BJ (cell line): ENCODE results near the gene SFT2D1. TPM values are rescaled to one million over a fixed set of nuclear protein-coding genes. Genes with fewer than 3 reads are reported as not detected.
"Not testable (repeated sequence)": the region's sequence is repeated elsewhere in the genome, so short reads cannot be mapped to it uniquely, and the experiment has no call there.

Experiments used
- CTCF ChIA-PET: fragments of 350-600 bp; formaldehyde crosslinking; extraction: SDS; loops from one replicate; lab custom pipeline; 2021; ENCODE audit warnings: antibody characterized with exemption, inconsistent platforms; lab: Yijun Ruan, JAX
- POLR2A ChIA-PET: fragments of 300-600 bp; sonication (Branson Sonifier 250); formaldehyde crosslinking; extraction: SDS; loops from one replicate; lab custom pipeline; 2021; ENCODE audit warnings: antibody characterized with exemption; lab: Charles Lee
- DNase-seq: peaks from one replicate; pipeline ENCODE4 v3.0.0-alpha.2; 2011; ENCODE audit warnings: low read depth
- H3K27me3 ChIP-seq: 2 replicates; pipeline ENCODE4 v1.6.0; 2011; ENCODE audit warnings: low read length; ENCODE audit not compliant: control insufficient read depth, insufficient read depth
- H3K36me3 ChIP-seq: 2 replicates; pipeline ENCODE4 v1.5.1; 2011; ENCODE audit warnings: low read length; ENCODE audit not compliant: control insufficient read depth, insufficient read depth
- H3K4me3 ChIP-seq: 2 replicates; pipeline ENCODE4 v1.5.1; 2011; ENCODE audit warnings: low read depth, mild to moderate bottlenecking, control low read depth, low read length
- polyA plus RNA-seq: library from polyadenylated mRNA; depleted of rRNA; stranded (reverse); fragments of >200 nt; gene quantifications from 2 replicates; pipeline ENCODE4 v1.2.3, GENCODE V29; 2011
- TF ChIP-seq, protein P1 (sequence below): IDR thresholded peaks from 2 replicates; pipeline ENCODE4 v1.5.1; 2011; ENCODE audit warnings: low read depth, mild to moderate bottlenecking, control low read depth, inconsistent platforms, low read length, moderate library complexity; ENCODE audit not compliant: insufficient read depth

SFT2D1 gene
- polyA plus RNA-seq, 1 experiment: 24.9 TPM

- TF ChIP-seq, protein P1, sequence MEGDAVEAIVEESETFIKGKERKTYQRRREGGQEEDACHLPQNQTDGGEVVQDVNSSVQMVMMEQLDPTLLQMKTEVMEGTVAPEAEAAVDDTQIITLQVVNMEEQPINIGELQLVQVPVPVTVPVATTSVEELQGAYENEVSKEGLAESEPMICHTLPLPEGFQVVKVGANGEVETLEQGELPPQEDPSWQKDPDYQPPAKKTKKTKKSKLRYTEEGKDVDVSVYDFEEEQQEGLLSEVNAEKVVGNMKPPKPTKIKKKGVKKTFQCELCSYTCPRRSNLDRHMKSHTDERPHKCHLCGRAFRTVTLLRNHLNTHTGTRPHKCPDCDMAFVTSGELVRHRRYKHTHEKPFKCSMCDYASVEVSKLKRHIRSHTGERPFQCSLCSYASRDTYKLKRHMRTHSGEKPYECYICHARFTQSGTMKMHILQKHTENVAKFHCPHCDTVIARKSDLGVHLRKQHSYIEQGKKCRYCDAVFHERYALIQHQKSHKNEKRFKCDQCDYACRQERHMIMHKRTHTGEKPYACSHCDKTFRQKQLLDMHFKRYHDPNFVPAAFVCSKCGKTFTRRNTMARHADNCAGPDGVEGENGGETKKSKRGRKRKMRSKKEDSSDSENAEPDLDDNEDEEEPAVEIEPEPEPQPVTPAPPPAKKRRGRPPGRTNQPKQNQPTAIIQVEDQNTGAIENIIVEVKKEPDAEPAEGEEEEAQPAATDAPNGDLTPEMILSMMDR: no peak
- ChIA-PET POLR2A (interaction anchor here (0.6 kb wide), 1 partner anchor 17 kb away, joined by 3 read pairs; no protein-coding TSS in a partner anchor), CTCF (no interaction called here)
- H3K36me3 ChIP-seq: no peaks in the 10 kb centered on the region; the same call in 1 of the 2 replicates
- DNase-seq: no peak
- H3K27me3 ChIP-seq: no peaks in the 10 kb centered on the region
- H3K4me3 ChIP-seq: no peak overlapping the region
These were observed 22.1 kb upstream of the SFT2D1 start for GRCh38 chr6:166364456-166364855.

GRCh38 chr6:166362427-166362826 lies 20.1 kb upstream of the SFT2D1 start:
- POLR2A ChIA-PET, DNase-seq, H3K4me3 ChIP-seq, CTCF ChIA-PET, H3K27me3 ChIP-seq, H3K36me3 ChIP-seq: not testable (repeated sequence)

DNA sequence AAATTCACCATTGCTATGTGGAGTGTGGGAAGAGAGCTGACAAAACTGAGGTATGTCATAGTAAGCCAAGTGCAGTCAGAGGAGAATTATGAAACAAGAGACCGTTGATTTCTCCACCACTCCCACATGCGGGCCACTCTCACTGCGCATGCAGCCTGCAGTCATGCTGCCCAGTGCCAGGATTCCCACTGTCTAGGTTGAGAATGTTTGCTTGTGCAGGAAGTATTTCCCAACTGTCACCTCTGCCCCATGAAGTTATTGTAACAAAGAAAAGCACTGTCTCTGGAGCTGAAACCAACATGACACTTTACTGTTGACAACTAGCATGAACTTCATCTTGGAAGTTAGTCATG lies 18.7 kb upstream of the SFT2D1 start:
- no peaks in the 10 kb centered on the region for H3K27me3 ChIP-seq
- no peaks in the 10 kb centered on the region; the same call in 1 of the 2 replicates for H3K36me3 ChIP-seq
- no peak for DNase-seq
- TF ChIP-seq, protein P1: no peak
- no peak overlapping the region for H3K4me3 ChIP-seq
- CTCF ChIA-PET: interaction anchor here (1.1 to 1.4 kb wide), 2 partner anchors 20 to 48 kb away, joined by 3 to 5 read pairs; no protein-coding TSS in a partner anchor
- POLR2A ChIA-PET: no interaction called here

DNA sequence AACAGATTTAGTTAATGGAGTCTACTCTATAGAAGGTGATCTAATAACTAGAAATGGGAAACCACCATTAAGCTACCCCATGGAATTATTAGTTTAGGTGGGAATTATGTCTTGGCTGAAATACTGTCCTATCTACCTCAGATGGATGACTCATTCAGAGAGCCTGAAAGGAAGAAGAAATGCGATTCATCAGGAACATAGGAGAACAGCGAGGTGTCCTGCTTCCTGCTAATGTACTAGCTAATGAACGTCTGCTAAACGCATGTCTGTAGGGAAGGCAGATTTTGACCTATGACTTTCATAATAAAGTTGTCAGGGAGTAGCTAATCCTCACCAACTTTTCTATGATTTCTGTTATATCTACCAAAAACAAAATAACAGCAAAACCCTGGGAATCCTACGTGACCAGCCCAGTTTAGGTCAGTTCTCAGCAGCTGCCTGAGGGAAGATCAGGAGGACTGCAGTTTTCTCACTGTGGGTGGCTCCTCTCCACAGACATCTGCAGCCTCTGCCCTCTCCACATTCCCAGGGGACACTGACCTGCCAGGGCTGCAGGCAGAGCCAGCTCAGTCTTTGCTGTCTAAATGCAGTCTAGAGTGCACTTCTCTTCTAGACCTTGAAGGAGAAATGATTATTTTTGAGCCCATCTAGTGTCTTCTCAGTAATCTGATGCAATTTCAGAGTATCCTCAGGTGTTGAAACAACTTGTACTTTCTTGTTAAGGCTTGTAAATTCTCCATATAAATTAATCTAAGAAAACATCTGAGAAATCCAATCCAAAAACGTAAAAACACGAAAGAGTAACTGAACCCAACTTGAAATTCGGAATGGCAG lies 18.1 kb upstream of the SFT2D1 start:
- Histone ChIP-seq H3K27me3 (no peaks in the 10 kb centered on the region; the same call in 1 of the 2 replicates), H3K36me3 (no peaks in the 10 kb centered on the region; the same call in 1 of the 2 replicates), H3K4me3 (no peak overlapping the region)
- DNase-seq: no peak
- TF ChIP-seq, protein P1: no peak
- ChIA-PET POLR2A (no interaction called here), CTCF (interaction anchor here (0.6 to 1.4 kb wide), 3 partner anchors 21 to 48 kb away, joined by 3 to 5 read pairs (median 3); no protein-coding TSS in a partner anchor)

DNA sequence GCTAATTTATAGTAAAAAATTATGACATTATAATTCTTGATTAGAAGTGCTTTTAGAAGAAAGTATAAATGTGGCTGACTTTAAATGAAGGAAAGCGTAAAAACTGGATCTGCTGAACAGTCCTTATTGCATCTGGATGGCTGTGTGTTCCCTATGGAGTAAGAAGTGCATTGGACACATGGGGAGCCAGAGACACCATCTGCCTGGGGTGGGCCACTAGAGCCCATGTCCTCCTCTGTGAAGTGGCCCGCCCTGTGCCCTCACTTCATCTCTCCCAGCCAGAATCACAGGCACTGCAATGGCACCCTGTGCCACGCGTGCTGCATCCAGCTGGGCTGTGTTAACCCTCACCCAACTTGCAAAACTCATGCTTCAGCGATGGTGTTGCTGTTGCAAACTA lies 13.2 kb upstream of the SFT2D1 start:
- peaks cover 4% of the 10 kb centered on the region for H3K27me3 ChIP-seq
- no peak for DNase-seq
- no peaks in the 10 kb centered on the region for H3K36me3 ChIP-seq
- TF ChIP-seq, protein P1: no peak
- ChIA-PET CTCF (no interaction called here), POLR2A (no interaction called here)
- no peak overlapping the region for H3K4me3 ChIP-seq
